ENCODE data around the gene SEPTIN6. TPM values are rescaled to one million over a fixed set of nuclear protein-coding genes. Genes with fewer than 3 reads are reported as not detected.
"Not testable (repeated sequence)": the region's sequence is repeated elsewhere in the genome, so short reads cannot be mapped to it uniquely, and the experiment has no call there.

Gene SEPTIN6
- polyA plus RNA-seq, 2 of the 4 experiments (the other 2 are of a cell fraction), result 12.9 to 15.2 TPM

GRCh38 chrX:119685225-119686066 is 7.5 kb downstream of the SEPTIN6 start:
- FAIRE-seq (no peak), ATAC-seq (no peak), DNase-seq (ENCODE audit: low read depth in 1 of 2, low spot score in 1 of 2) (no peak)
- CTCF ChIA-PET, result no interaction called here
- WGBS (ENCODE audit: missing lambda C conversion rate), result 83% methylated on average over 15 of the region's 15 CpGs
- POLR2A ChIA-PET, result no interaction called here
- H3K4me1 ChIP-seq, result no peaks in the 10 kb centered on the region
- H3K4me2 ChIP-seq, result no peak overlapping the region
- TF ChIP-seq FOXS1 (CRISPR knock-in tag; IDR thresholded peaks at IDR 0.05) (no peak), SREBF2 (IDR thresholded peaks at IDR 0.05) (no peak), ZNF302 (CRISPR knock-in tag; IDR thresholded peaks at IDR 0.05) (no peak), MAFK (IDR thresholded peaks at IDR 0.05; ENCODE audit: partially characterized antibody) (no peak), EHF (CRISPR knock-in tag; IDR thresholded peaks at IDR 0.05) (no peak), RAD21 (conservative IDR thresholded peaks at IDR 0.05 in 1 of 2, IDR thresholded peaks at IDR 0.05 in 1 of 2) (no peak), SMC3 (IDR thresholded peaks at IDR 0.05) (no peak), CEBPB (IDR thresholded peaks at IDR 0.05) (no peak), MAZ (IDR thresholded peaks at IDR 0.05; ENCODE audit: borderline replicate concordance, low read depth, low read length) (no peak), JUNB (IDR thresholded peaks at IDR 0.05) (no peak), MAX (IDR thresholded peaks at IDR 0.05) (no peak), HES2 (IDR thresholded peaks at IDR 0.05) (no peak), EP300 (IDR thresholded peaks at IDR 0.05) (no peak), FOSB (CRISPR knock-in tag; IDR thresholded peaks at IDR 0.05) (no peak), HEYL (CRISPR knock-in tag; IDR thresholded peaks at IDR 0.05) (no peak)
- no peak overlapping the region for H3K4me3 ChIP-seq
- no peak overlapping the region for H3K27ac ChIP-seq
- H3K9me3 ChIP-seq, result no peaks in the 10 kb centered on the region

GRCh38 chrX:119684916-119685224 is 8.1 kb downstream of the SEPTIN6 start:
- no peak for FAIRE-seq
- WGBS (ENCODE audit: missing lambda C conversion rate), result 50% methylated on average over 1 of the region's 1 CpG
- CTCF ChIA-PET, result no interaction called here

GRCh38 chrX:119684312-119684711 is 8.7 kb downstream of the SEPTIN6 start:
- CTCF ChIA-PET, result interaction anchor here (0.6 kb wide), 2 partner anchors 25 to 49 kb away, joined by 3 to 4 read pairs; no protein-coding TSS in a partner anchor
- H3K27ac ChIP-seq, result not testable (repeated sequence)

More at GRCh38 chrX:119684916-119685224, 8.1 kb downstream of the SEPTIN6 start:
- no peak for DNase-seq (ENCODE audit: low read depth in 1 of 2, low spot score in 1 of 2)
- no peaks in the 10 kb centered on the region for H3K4me1 ChIP-seq
- POLR2A ChIA-PET, result no interaction called here
- ATAC-seq, result no peak
- H3K27ac ChIP-seq, result no peak overlapping the region
- TF ChIP-seq ESRRA (IDR thresholded peaks at IDR 0.05; ENCODE audit: borderline replicate concordance, low read length), result no peak
- no peak for TF ChIP-seq HEYL (CRISPR knock-in tag; IDR thresholded peaks at IDR 0.05)
- TF ChIP-seq CHD4 (IDR thresholded peaks at IDR 0.05; ENCODE audit: borderline replicate concordance), result no peak
- no peak for TF ChIP-seq SMC3 (IDR thresholded peaks at IDR 0.05)
- TF ChIP-seq NPAS2 (CRISPR knock-in tag; IDR thresholded peaks at IDR 0.05; ENCODE audit: borderline replicate concordance), result no peak
- TF ChIP-seq TP53 (CRISPR knock-in tag; IDR thresholded peaks at IDR 0.05), result no peak
- TF ChIP-seq CTCF (IDR thresholded peaks at IDR 0.05), result no peak
- no peak for TF ChIP-seq ELK1 (IDR thresholded peaks at IDR 0.05; ENCODE audit: low read depth, low read length)
- TF ChIP-seq CBX2 (IDR thresholded peaks at IDR 0.05; ENCODE audit: borderline replicate concordance, low read depth), result no peak
- TF ChIP-seq HOXB5 (CRISPR knock-in tag; IDR thresholded peaks at IDR 0.05), result no peak
- TF ChIP-seq CEBPB (IDR thresholded peaks at IDR 0.05), result no peak
- TF ChIP-seq JUNB (IDR thresholded peaks at IDR 0.05), result no peak
- TF ChIP-seq TFCP2L1 (CRISPR knock-in tag; IDR thresholded peaks at IDR 0.05), result no peak
- no peak for TF ChIP-seq BCL3 (IDR thresholded peaks at IDR 0.05)
- TF ChIP-seq MAZ (IDR thresholded peaks at IDR 0.05; ENCODE audit: borderline replicate concordance, low read depth, low read length), result no peak
- no peak for TF ChIP-seq MAFK (IDR thresholded peaks at IDR 0.05; ENCODE audit: partially characterized antibody)
- no peak for TF ChIP-seq SREBF2 (IDR thresholded peaks at IDR 0.05)
- no peak for TF ChIP-seq JUN (IDR thresholded peaks at IDR 0.05)
- H3K9me3 ChIP-seq, result no peaks in the 10 kb centered on the region
- no peak overlapping the region for H3K4me3 ChIP-seq
- H3K4me2 ChIP-seq, result no peak overlapping the region

More at GRCh38 chrX:119684312-119684711, 8.7 kb downstream of the SEPTIN6 start:
- FAIRE-seq; H3K4me1 ChIP-seq; DNase-seq (ENCODE audit: low read depth in 1 of 2, low spot score in 1 of 2); H3K4me3 ChIP-seq; H3K9me3 ChIP-seq; ATAC-seq; H3K4me2 ChIP-seq; POLR2A ChIA-PET: not testable (repeated sequence)
- WGBS (ENCODE audit: missing lambda C conversion rate), result 94% methylated on average over 8 of the region's 8 CpGs
